H9 (cell line): ENCODE data around the gene RNF183. TPM values are rescaled to one million over a fixed set of nuclear protein-coding genes. Genes with fewer than 3 reads are reported as not detected.

ENCODE experiments used
- DNase-seq: peaks from one replicate; pipeline ENCODE4 v3.0.0-alpha.2; 2017
- H2AFZ ChIP-seq: one replicate; pipeline ENCODE4 v1.6.1; 2013; ENCODE audit warnings: mild to moderate bottlenecking, low read length, control low read depth, moderate library complexity
- H2AK5ac ChIP-seq: 2 replicates; pipeline ENCODE4 v1.6.1; 2013; ENCODE audit warnings: low read length, control low read depth, mixed read lengths; ENCODE audit not compliant: insufficient read length
- H2BK120ac ChIP-seq: one replicate; pipeline ENCODE4 v1.6.1; 2013; ENCODE audit warnings: low read depth, mild to moderate bottlenecking, low read length, control low read depth, inconsistent platforms; ENCODE audit not compliant: poor library complexity, severe bottlenecking
- H2BK12ac ChIP-seq: 2 replicates; pipeline ENCODE4 v1.6.1; 2013; ENCODE audit warnings: low read length, control low read depth, mixed read lengths, low read depth; ENCODE audit not compliant: insufficient read length
- H2BK15ac ChIP-seq: 2 replicates; pipeline ENCODE4 v1.6.1; 2013; ENCODE audit warnings: low read depth, low read length, control low read depth
- H2BK20ac ChIP-seq: one replicate; pipeline ENCODE4 v1.6.1; 2013; ENCODE audit warnings: low read depth, mild to moderate bottlenecking, low read length, control low read depth, inconsistent platforms; ENCODE audit not compliant: poor library complexity, severe bottlenecking
- H2BK5ac ChIP-seq: 2 replicates; pipeline ENCODE4 v1.6.1; 2013; ENCODE audit warnings: low read length, control low read depth, mixed read lengths; ENCODE audit not compliant: insufficient read length
- H3K14ac ChIP-seq: 2 replicates; pipeline ENCODE4 v1.6.1; 2013; ENCODE audit warnings: low read length, control low read depth; ENCODE audit not compliant: insufficient read depth
- H3K18ac ChIP-seq: 2 replicates; pipeline ENCODE4 v1.6.1; 2013; ENCODE audit warnings: low read depth, mild to moderate bottlenecking, mixed read lengths, low read length, control low read depth; ENCODE audit not compliant: insufficient read length
- H3K23ac ChIP-seq: 2 replicates; pipeline ENCODE4 v1.6.1; 2013; ENCODE audit warnings: low read length, control low read depth, mixed read lengths, low read depth; ENCODE audit not compliant: insufficient read length
- H3K23me2 ChIP-seq: 2 replicates; pipeline ENCODE4 v1.6.1; 2013; ENCODE audit warnings: low read depth, mild to moderate bottlenecking, mixed read lengths, low read length, control low read depth; ENCODE audit not compliant: insufficient read length, poor library complexity, severe bottlenecking
- H3K27ac ChIP-seq: 2 replicates; pipeline ENCODE4 v1.5.1; 2013; ENCODE audit warnings: low read length, control low read depth, mixed read lengths, low read depth; ENCODE audit not compliant: insufficient read length
- H3K27me3 ChIP-seq: 2 replicates; pipeline ENCODE4 v1.6.1; 2013; ENCODE audit warnings: low read length, control low read depth, inconsistent platforms; ENCODE audit not compliant: insufficient read depth
- H3K4ac ChIP-seq: 2 replicates; pipeline ENCODE4 v1.6.1; 2013; ENCODE audit warnings: low read depth, mild to moderate bottlenecking, control low read depth, inconsistent platforms, low read length, moderate library complexity
- H3K4me1 ChIP-seq: 2 replicates; pipeline ENCODE4 v1.6.1; 2013; ENCODE audit warnings: low read length, control low read depth, inconsistent platforms; ENCODE audit not compliant: insufficient read depth
- H3K4me2 ChIP-seq: 2 replicates; pipeline ENCODE4 v1.6.1; 2013; ENCODE audit warnings: low read length, control low read depth, mixed read lengths; ENCODE audit not compliant: insufficient read length, insufficient read depth
- H3K56ac ChIP-seq: 2 replicates; pipeline ENCODE4 v1.6.1; 2013; ENCODE audit warnings: low read depth, mild to moderate bottlenecking, mixed read lengths, low read length, control low read depth; ENCODE audit not compliant: insufficient read length
- H3K79me1 ChIP-seq: 2 replicates; pipeline ENCODE4 v1.6.1; 2013; ENCODE audit warnings: low read depth, mild to moderate bottlenecking, moderate library complexity, low read length, control low read depth, inconsistent platforms; ENCODE audit not compliant: insufficient read depth, poor library complexity, severe bottlenecking
- H3K79me2 ChIP-seq: 2 replicates; pipeline ENCODE4 v1.6.1; 2013; ENCODE audit warnings: low read length, control low read depth, inconsistent platforms; ENCODE audit not compliant: insufficient read depth
- H3K9ac ChIP-seq: 2 replicates; pipeline ENCODE4 v1.6.1; 2013; ENCODE audit warnings: low read length, control low read depth, mixed read lengths; ENCODE audit not compliant: insufficient read length; ENCODE audit errors: extremely low read depth
- H3K9me3 ChIP-seq: one replicate; pipeline ENCODE4 v1.6.1; 2013; ENCODE audit warnings: low read depth, low read length, inconsistent platforms; ENCODE audit not compliant: control insufficient read depth
- H3T11ph ChIP-seq: one replicate; pipeline ENCODE4 v1.6.1; 2013; ENCODE audit warnings: mild to moderate bottlenecking, low read length, control low read depth, inconsistent platforms
- H4K20me1 ChIP-seq: one replicate; pipeline ENCODE4 v1.6.1; 2013; ENCODE audit not compliant: control insufficient read depth, insufficient read length, insufficient read depth
- H4K5ac ChIP-seq: 2 replicates; pipeline ENCODE4 v1.6.1; 2013; ENCODE audit warnings: low read depth, mild to moderate bottlenecking, mixed read lengths, low read length, control low read depth; ENCODE audit not compliant: insufficient read length
- H4K8ac ChIP-seq: replicated peaks from 2 replicates; pipeline ENCODE4 v1.6.1; 2013; ENCODE audit warnings: low read length, control low read depth, mixed read lengths, low read depth; ENCODE audit not compliant: insufficient read length
- H4K91ac ChIP-seq: 2 replicates; pipeline ENCODE4 v1.6.1; 2013; ENCODE audit warnings: low read depth, mild to moderate bottlenecking, moderate library complexity, mixed read lengths, low read length, control low read depth; ENCODE audit not compliant: insufficient read length
- H3K27ac Mint-ChIP-seq, 3 experiments: 2 replicates in 2 of 3; 3 replicates in 1 of 3; pipeline ENCODE4 v1.8.0; 2020 to 2021; ENCODE audit warnings: mixed read lengths in 3 of 3, mild to moderate bottlenecking in 1 of 3, moderate library complexity in 1 of 3
- H3K27me3 Mint-ChIP-seq: 2 replicates; pipeline ENCODE4 v1.8.0; 2021; ENCODE audit warnings: low read depth, mild to moderate bottlenecking, moderate library complexity, mixed read lengths
- H3K36me3 Mint-ChIP-seq, 3 experiments: 2 replicates in 2 of 3; 3 replicates in 1 of 3; pipeline ENCODE4 v1.8.0; 2020 to 2021; ENCODE audit warnings: low read depth in 3 of 3, mixed read lengths in 3 of 3; ENCODE audit not compliant: insufficient read depth in 1 of 3
- H3K4me1 Mint-ChIP-seq, 2 experiments: 2 replicates each; pipeline ENCODE4 v1.8.0; 2020; ENCODE audit warnings: mixed read lengths in 2 of 2
- H3K4me3 Mint-ChIP-seq, 2 experiments: 2 replicates in 1 of 2; 3 replicates in 1 of 2; pipeline ENCODE4 v1.8.0; 2020 to 2021; ENCODE audit warnings: mild to moderate bottlenecking in 2 of 2, mixed read lengths in 2 of 2, moderate library complexity in 1 of 2
- H3K9me3 Mint-ChIP-seq, 2 experiments: 2 replicates in 1 of 2; 3 replicates in 1 of 2; pipeline ENCODE4 v1.8.0; 2020; ENCODE audit warnings: mild to moderate bottlenecking in 2 of 2, mixed read lengths in 2 of 2, moderate library complexity in 1 of 2
- CTCF ChIP-seq: fragments of 200-600 bp; sonication (generic); conservative IDR thresholded peaks from 3 replicates; pipeline ENCODE4 v1.8.0; 2021; ENCODE audit warnings: antibody characterized with exemption, mild to moderate bottlenecking
- WGBS: extraction: QIAGEN DNeasy Blood & Tissue Kit; methylation state at CpG from one replicate; pipeline ENCODE4 v1.1.7; 2013; ENCODE audit warnings: missing lambda C conversion rate, low lambda C conversion rate, mixed read lengths; ENCODE audit not compliant: insufficient read length; ENCODE audit errors: extremely low coverage; 5-methylcytosine and 5-hydroxymethylcytosine counted together
- total RNA-seq: library from RNA; stranded (reverse); gene quantifications from 2 replicates; pipeline ENCODE4 v1.2.1, GENCODE V29; 2021

RNF183 gene
- total RNA-seq, 1 experiment from 2014 or later = 0.33 TPM

DNA sequence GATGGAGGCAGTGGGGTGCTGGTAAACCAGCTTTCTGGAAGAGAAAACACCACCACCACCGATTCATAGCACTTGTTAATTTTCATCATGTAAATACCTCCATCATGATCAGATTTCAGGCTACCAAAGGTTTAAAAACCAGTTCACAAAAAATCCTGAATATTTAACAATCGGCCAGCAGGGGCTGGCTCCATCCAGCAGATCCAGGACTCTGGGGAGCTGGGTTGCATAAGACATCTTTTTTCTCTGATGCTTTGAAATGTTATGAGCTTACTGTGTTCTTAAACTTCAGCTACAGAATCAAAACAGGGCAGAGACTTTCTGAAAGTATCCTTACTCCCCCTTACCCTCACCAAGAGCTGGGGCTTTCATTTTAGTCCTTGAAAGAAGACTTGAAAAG is 14.6 kb upstream of the RNF183 start:
- no peak overlapping the region for H2BK20ac ChIP-seq
- no peaks in the 10 kb centered on the region; the same call in 1 of the 2 replicates for H3K27me3 ChIP-seq
- TF ChIP-seq CTCF = no peak; the same call in 1 of the 3 replicates
- no peak overlapping the region for H4K5ac ChIP-seq
- Mint-ChIP-seq H3K4me3 (no peak overlapping the region), H3K36me3 (no peaks in the 10 kb centered on the region), H3K9me3 (no peaks in the 10 kb centered on the region), H3K27ac (no peak overlapping the region), H3K4me1 (no peaks in the 10 kb centered on the region; a peak in 1 of 4 replicates), H3K27me3 (peaks cover 7% of the 10 kb centered on the region; the same call in 1 of the 2 replicates)
- no peak overlapping the region for H4K91ac ChIP-seq
- no peak overlapping the region for H3K4me2 ChIP-seq
- no peaks in the 10 kb centered on the region for H4K20me1 ChIP-seq
- H3K18ac ChIP-seq = no peak overlapping the region
- H3K27ac ChIP-seq = no peak overlapping the region
- no peak overlapping the region for H2BK12ac ChIP-seq
- no peaks in the 10 kb centered on the region for H3K23me2 ChIP-seq
- DNase-seq = no peak
- H2BK5ac ChIP-seq = no peak overlapping the region
- no peak overlapping the region for H3K9ac ChIP-seq
- H3K14ac ChIP-seq = no peak overlapping the region
- H3K79me1 ChIP-seq = no peaks in the 10 kb centered on the region
- H3K4ac ChIP-seq = no peak overlapping the region
- no peak overlapping the region for H2AK5ac ChIP-seq
- no peaks in the 10 kb centered on the region for H3K4me1 ChIP-seq
- H3K56ac ChIP-seq = no peak overlapping the region
- H4K8ac ChIP-seq = no peak overlapping the region
- WGBS = no CpG with 5 or more reads among the region's 2 CpGs
- no peak overlapping the region for H3T11ph ChIP-seq
- H3K23ac ChIP-seq = no peak overlapping the region
- no peaks in the 10 kb centered on the region for H3K79me2 ChIP-seq
- no peak overlapping the region for H2BK15ac ChIP-seq
- no peaks in the 10 kb centered on the region for H3K9me3 ChIP-seq
- H2BK120ac ChIP-seq = no peak overlapping the region
- no peak overlapping the region for H2AFZ ChIP-seq
